Activated CD8-positive, alpha-beta T cell treated with anti-CD3 and anti-CD28 coated beads for 36 hours (primary cell): ENCODE measurements around the gene C1R. TPM values are rescaled to one million over a fixed set of nuclear protein-coding genes. Genes with fewer than 3 reads are reported as not detected.

Experiments
- ATAC-seq: fragments of 200-7000 bp; cut with Tn5 transposase; one replicate; pipeline ENCODE4 v1.10.0; 2021; ENCODE audit warnings: mild to moderate bottlenecking, moderate library complexity
- CTCF ChIA-PET: fragments of 350-600 bp; sonication (Branson Sonifier 250); formaldehyde crosslinking; loops from one replicate; lab custom pipeline; 2021; ENCODE audit warnings: antibody characterized with exemption; lab: Charles Lee
- POLR2A ChIA-PET: fragments of 350-600 bp; sonication (Branson Sonifier 250); formaldehyde crosslinking; loops from one replicate; lab custom pipeline; 2021; ENCODE audit warnings: antibody characterized with exemption; lab: Charles Lee
- DNase-seq: peaks from one replicate; pipeline ENCODE4 v3.0.0-alpha.2; 2020
- H3K27ac Mint-ChIP-seq: one replicate; pipeline ENCODE4 v1.8.0; 2021; ENCODE audit warnings: mild to moderate bottlenecking, mixed read lengths
- H3K27me3 Mint-ChIP-seq: one replicate; pipeline ENCODE4 v1.8.0; 2021; ENCODE audit warnings: mixed read lengths
- H3K36me3 Mint-ChIP-seq: one replicate; pipeline ENCODE4 v1.8.0; 2021; ENCODE audit warnings: low read depth, mixed read lengths
- H3K4me1 Mint-ChIP-seq: one replicate; pipeline ENCODE4 v1.8.0; 2021; ENCODE audit warnings: low read depth, mixed read lengths
- H3K4me3 Mint-ChIP-seq: one replicate; pipeline ENCODE4 v1.8.0; 2021; ENCODE audit warnings: mild to moderate bottlenecking, moderate library complexity, mixed read lengths
- H3K9me3 Mint-ChIP-seq: one replicate; pipeline ENCODE4 v1.8.0; 2021; ENCODE audit warnings: mixed read lengths
- CTCF ChIP-seq: fragments of 200-600 bp; IDR thresholded peaks from one replicate; pipeline ENCODE4 v1.8.0; 2022; ENCODE audit warnings: antibody characterized with exemption, mild to moderate bottlenecking
- intact Hi-C: fragments of 100-400 bp; cut with micrococcal nuclease; formaldehyde crosslinking; loops from one replicate; pipeline ENCODE4 v1.10.0; 2022
- total RNA-seq, 2 experiments: library from RNA; stranded (reverse); gene quantifications; one replicate each; pipeline ENCODE4 v1.2.3, GENCODE V29; 2021

Gene C1R
- total RNA-seq, 2 experiments from 2014 or later = 0.97 to 2.4 TPM

GRCh38 chr12:7035463-7035862 lies 56.8 kb downstream of the C1R start:
- no peak overlapping the region for H3K4me3 Mint-ChIP-seq
- TF ChIP-seq CTCF = no peak

GRCh38 chr12:7034464-7034863 lies 57.8 kb downstream of the C1R start:
- ChIA-PET CTCF (interaction anchor here (1.8 to 3.1 kb wide), 2 partner anchors 7 to 79 kb away, joined by 7 to 10 read pairs; no protein-coding TSS in a partner anchor), POLR2A (interaction anchor here (2.0 kb wide), 1 partner anchor 91 kb away, joined by 5 read pairs; the partner anchor contains the start of genes C12orf57 and RNU7-1)
- no peaks in the 10 kb centered on the region for H3K9me3 Mint-ChIP-seq
- no peak overlapping the region for H3K4me3 Mint-ChIP-seq
- H3K4me1 Mint-ChIP-seq = peaks cover 9% of the 10 kb centered on the region
- ATAC-seq = no peak
- DNase-seq = no peak
- intact Hi-C loops = no loop called here
- H3K27me3 Mint-ChIP-seq = no peaks in the 10 kb centered on the region
- no peak overlapping the region for H3K27ac Mint-ChIP-seq
- no peak for TF ChIP-seq CTCF
- no peaks in the 10 kb centered on the region for H3K36me3 Mint-ChIP-seq

More at GRCh38 chr12:7035463-7035862, 56.8 kb downstream of the C1R start:
- Mint-ChIP-seq H3K36me3 (no peaks in the 10 kb centered on the region), H3K27me3 (no peaks in the 10 kb centered on the region), H3K9me3 (no peaks in the 10 kb centered on the region), H3K4me1 (peaks cover 9% of the 10 kb centered on the region), H3K27ac (no peak overlapping the region)
- DNase-seq = no peak
- CTCF ChIA-PET = no interaction called here
- POLR2A ChIA-PET = no interaction called here
- ATAC-seq = no peak
- intact Hi-C loops = no loop called here

GRCh38 chr12:7032990-7033389 lies 59.3 kb downstream of the C1R start:
- intact Hi-C loops = no loop called here
- ChIA-PET CTCF (interaction anchor here (0.8 to 3.1 kb wide), 7 partner anchors 8 to 95 kb away, joined by 3 to 10 read pairs (median 3); partner anchors contain the start of gene LPCAT3), POLR2A (interaction anchor here (0.5 to 2.0 kb wide), 3 partner anchors 15 to 698 kb away, joined by 3 to 5 read pairs (median 4); partner anchors contain the start of genes C12orf57, LPCAT3 and RNU7-1)
- DNase-seq (no peak), ATAC-seq (no peak)
- no peak overlapping the region for H3K27ac Mint-ChIP-seq
- no peak overlapping the region for H3K4me3 Mint-ChIP-seq
- TF ChIP-seq CTCF = no peak
- no peaks in the 10 kb centered on the region for H3K36me3 Mint-ChIP-seq
- peaks cover 9% of the 10 kb centered on the region for H3K4me1 Mint-ChIP-seq
- H3K27me3 Mint-ChIP-seq = no peaks in the 10 kb centered on the region
- H3K9me3 Mint-ChIP-seq = no peaks in the 10 kb centered on the region

GRCh38 chr12:7031306-7031705 lies 60.9 kb downstream of the C1R start:
- no peaks in the 10 kb centered on the region for H3K9me3 Mint-ChIP-seq
- H3K27ac Mint-ChIP-seq = no peak overlapping the region
- no peaks in the 10 kb centered on the region for H3K36me3 Mint-ChIP-seq
- ATAC-seq (no peak), DNase-seq (no peak)
- intact Hi-C loops = no loop called here
- ChIA-PET POLR2A (interaction anchor here (0.9 kb wide), 1 partner anchor 17 kb away, joined by 3 read pairs; no protein-coding TSS in a partner anchor), CTCF (interaction anchor here (1.0 to 1.3 kb wide), 2 partner anchors 12 to 82 kb away, joined by 3 read pairs; no protein-coding TSS in a partner anchor)
- no peak for TF ChIP-seq CTCF
- H3K27me3 Mint-ChIP-seq = no peaks in the 10 kb centered on the region
- H3K4me1 Mint-ChIP-seq = peaks cover under 1% of the 10 kb centered on the region
- no peak overlapping the region for H3K4me3 Mint-ChIP-seq

Other genes with a start within 250 kb of the C1R start
- 10 to 100 TPM; 74.6 to 83.8 TPM for gene CDCA3, start 241.2 kb downstream of the C1R start, total RNA-seq
- gene USP5, start 240.3 kb downstream of the C1R start, total RNA-seq = 100 to 1,000 TPM; 109 to 112 TPM
- 1,000 to 10,000 TPM; 1,714 to 1,776 TPM for gene TPI1, start 224.9 kb downstream of the C1R start, total RNA-seq
- gene SPSB2, start 219.1 kb downstream of the C1R start, total RNA-seq = 1 to 10 TPM; 2.2 to 2.6 TPM
- gene LRRC23, start 187.6 kb downstream of the C1R start, total RNA-seq = 1 to 10 TPM; 4.6 to 5.3 TPM
- 100 to 1,000 TPM; 315 to 330 TPM for gene ENO2, start 177.9 kb downstream of the C1R start, total RNA-seq
- gene ATN1, start 164.5 kb downstream of the C1R start, total RNA-seq = 10 to 100 TPM; 26.4 to 28.5 TPM
- gene RNU7-1, start 148.6 kb downstream of the C1R start, total RNA-seq = not detected
- gene C12orf57, start 148.4 kb downstream of the C1R start, total RNA-seq = 100 to 1,000 TPM; 226 to 244 TPM
- gene PTPN6, start 141.1 kb downstream of the C1R start, total RNA-seq = 100 to 1,000 TPM; 485 to 489 TPM
- gene PHB2, start 121.8 kb downstream of the C1R start, total RNA-seq = 100 to 1,000 TPM; 419 to 428 TPM
- gene EMG1, start 121.5 kb downstream of the C1R start, total RNA-seq = 10 to 100 TPM; 88.6 to 97.8 TPM
- gene LPCAT3, start 74.0 kb downstream of the C1R start, total RNA-seq = 10 to 100 TPM; 17.3 to 18.1 TPM
- gene C1S, start 31.7 kb downstream of the C1R start, total RNA-seq = 1 to 10 TPM; 1.7 TPM
- 10 to 100 TPM; 10.5 to 11.8 TPM for gene C1RL, start 16.8 kb upstream of the C1R start, total RNA-seq
- gene RBP5, start 36.4 kb upstream of the C1R start, total RNA-seq = not detected
- gene CLSTN3, start 37.9 kb upstream of the C1R start, total RNA-seq = 10 to 100 TPM; 29.0 to 30.8 TPM
- gene PEX5, start 97.2 kb upstream of the C1R start, total RNA-seq = 10 to 100 TPM; 39.0 to 41.8 TPM
- not detected for gene ACSM4, start 211.6 kb upstream of the C1R start, total RNA-seq